OCI-LY3 (cell line): Measurements from ENCODE around the gene RETREG1.

Source experiments
- H2AFZ ChIP-seq: fragments of 200-600, 300-600 bp; shearing (Covaris generic); 2 replicates; pipeline ENCODE4 v1.6.0; 2014; ENCODE audit warnings: antibody characterized with exemption, low read depth, low read length
- H3K27ac ChIP-seq: fragments of 200-600, 300-600 bp; sonication (generic); 2 replicates; pipeline ENCODE4 v1.5.1; 2014; ENCODE audit warnings: mild to moderate bottlenecking, low read length, moderate library complexity, mixed read lengths
- H3K27me3 ChIP-seq: fragments of 200-600, 300-600 bp; sonication (generic); 2 replicates; pipeline ENCODE4 v1.6.1; 2014; ENCODE audit warnings: low read depth, low read length, mixed read lengths
- H3K36me3 ChIP-seq: fragments of 200-600, 300-600 bp; sonication (generic); replicated peaks from 2 replicates; pipeline ENCODE3; 2014; ENCODE audit warnings: low read depth, low read length, mixed read lengths
- H3K4me1 ChIP-seq: fragments of 300-600, 200-600 bp; sonication (generic); 2 replicates; pipeline ENCODE4 v1.6.1; 2014; ENCODE audit warnings: low read length, mixed read lengths
- H3K4me2 ChIP-seq: fragments of 200-600, 300-600 bp; sonication (generic); 2 replicates; pipeline ENCODE4 v1.6.1; 2014; ENCODE audit warnings: low read length, mixed read lengths
- H3K4me3 ChIP-seq: fragments of 300-600, 200-600 bp; sonication (generic); 2 replicates; pipeline ENCODE4 v1.5.1; 2014; ENCODE audit warnings: antibody characterized with exemption, mild to moderate bottlenecking, low read length, moderate library complexity
- H3K79me2 ChIP-seq: fragments of 300-600, 200-600 bp; shearing (Covaris generic); 2 replicates; pipeline ENCODE4 v1.6.1; 2014; ENCODE audit warnings: mild to moderate bottlenecking, low read length, mixed read lengths
- H3K9ac ChIP-seq: fragments of 300-600, 200-600 bp; shearing (Covaris generic); 2 replicates; pipeline ENCODE4 v1.6.0; 2014; ENCODE audit warnings: mild to moderate bottlenecking, low read length, moderate library complexity
- H3K9me3 ChIP-seq: fragments of 200-600, 300-600 bp; shearing (Covaris generic); 2 replicates; pipeline ENCODE4 v1.6.1; 2014; ENCODE audit warnings: low read length, mixed read lengths; ENCODE audit not compliant: insufficient read depth
- H4K20me1 ChIP-seq: fragments of 200-600, 300-600 bp; sonication (generic); 2 replicates; pipeline ENCODE4 v1.6.1; 2016; ENCODE audit warnings: low read length, mixed read lengths; ENCODE audit not compliant: insufficient read depth
- EZH2phosphoT487 ChIP-seq: fragments of 200-600 bp; shearing (Covaris generic); IDR thresholded peaks from 2 replicates; pipeline ENCODE4 v1.6.1; 2018; ENCODE audit warnings: antibody characterized with exemption, mixed run types, low read depth
- TF ChIP-seq, protein P1 (sequence below): fragments of 200-600, 300-600 bp; sonication (generic); IDR thresholded peaks from 2 replicates; pipeline ENCODE4 v1.5.1; 2014; ENCODE audit warnings: antibody characterized with exemption, low read length, low read depth

The RETREG1 gene

DNA sequence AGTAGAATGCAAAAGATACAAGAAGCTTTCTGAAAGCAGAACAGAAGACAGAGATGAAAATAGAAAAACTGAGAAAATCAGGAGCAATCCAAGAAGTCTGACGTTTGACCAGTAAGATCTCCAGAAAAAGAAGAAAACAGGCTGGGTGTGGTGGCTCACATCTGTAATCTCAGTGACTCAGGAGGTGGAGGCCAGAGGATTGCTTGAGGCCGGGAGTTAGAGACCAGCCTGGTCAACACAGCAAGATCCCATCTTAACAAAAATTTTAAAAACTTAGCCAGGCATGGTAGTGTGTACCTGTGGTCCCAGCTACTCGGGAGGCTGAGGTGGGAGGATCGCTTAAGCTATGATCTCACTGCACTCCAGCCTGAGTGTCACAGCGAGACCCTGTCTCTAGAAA, 15.9 kb downstream of the RETREG1 start:
- no peak overlapping the region for H3K4me2 ChIP-seq
- no peaks in the 10 kb centered on the region for H3K27me3 ChIP-seq
- H2AFZ ChIP-seq, result no peak overlapping the region
- TF ChIP-seq, protein P1, sequence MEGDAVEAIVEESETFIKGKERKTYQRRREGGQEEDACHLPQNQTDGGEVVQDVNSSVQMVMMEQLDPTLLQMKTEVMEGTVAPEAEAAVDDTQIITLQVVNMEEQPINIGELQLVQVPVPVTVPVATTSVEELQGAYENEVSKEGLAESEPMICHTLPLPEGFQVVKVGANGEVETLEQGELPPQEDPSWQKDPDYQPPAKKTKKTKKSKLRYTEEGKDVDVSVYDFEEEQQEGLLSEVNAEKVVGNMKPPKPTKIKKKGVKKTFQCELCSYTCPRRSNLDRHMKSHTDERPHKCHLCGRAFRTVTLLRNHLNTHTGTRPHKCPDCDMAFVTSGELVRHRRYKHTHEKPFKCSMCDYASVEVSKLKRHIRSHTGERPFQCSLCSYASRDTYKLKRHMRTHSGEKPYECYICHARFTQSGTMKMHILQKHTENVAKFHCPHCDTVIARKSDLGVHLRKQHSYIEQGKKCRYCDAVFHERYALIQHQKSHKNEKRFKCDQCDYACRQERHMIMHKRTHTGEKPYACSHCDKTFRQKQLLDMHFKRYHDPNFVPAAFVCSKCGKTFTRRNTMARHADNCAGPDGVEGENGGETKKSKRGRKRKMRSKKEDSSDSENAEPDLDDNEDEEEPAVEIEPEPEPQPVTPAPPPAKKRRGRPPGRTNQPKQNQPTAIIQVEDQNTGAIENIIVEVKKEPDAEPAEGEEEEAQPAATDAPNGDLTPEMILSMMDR, result no peak
- TF ChIP-seq EZH2phosphoT487, result no peak
- H3K4me1 ChIP-seq, result peaks cover 15% of the 10 kb centered on the region
- H4K20me1 ChIP-seq, result no peaks in the 10 kb centered on the region
- H3K4me3 ChIP-seq, result no peak overlapping the region
- no peak overlapping the region for H3K9ac ChIP-seq
- H3K27ac ChIP-seq, result no peak overlapping the region
- H3K79me2 ChIP-seq, result no peaks in the 10 kb centered on the region
- H3K36me3 ChIP-seq, result no peaks in the 10 kb centered on the region
- no peaks in the 10 kb centered on the region for H3K9me3 ChIP-seq

DNA sequence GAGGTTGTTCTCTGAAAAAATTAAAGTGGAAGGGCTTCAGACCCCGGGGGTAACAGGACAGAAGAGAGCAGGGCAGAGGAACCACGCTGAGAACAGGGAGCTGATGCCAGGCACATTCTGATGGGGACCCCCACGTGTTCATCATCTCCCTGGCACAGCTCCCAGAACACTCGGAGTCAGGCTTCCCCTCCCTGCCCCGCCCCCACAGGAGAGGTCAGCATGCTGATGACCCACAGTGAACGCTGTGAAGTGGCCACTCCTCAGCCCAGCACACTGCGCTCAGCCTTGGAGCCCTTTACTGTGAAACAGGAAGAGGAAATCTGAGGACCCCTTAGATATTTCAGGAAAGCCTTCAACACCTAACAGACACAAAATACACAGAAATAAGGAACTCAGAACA, 16.4 kb downstream of the RETREG1 start:
- Histone ChIP-seq H3K4me3 (no peak overlapping the region), H3K79me2 (no peaks in the 10 kb centered on the region), H3K27ac (no peak overlapping the region), H3K36me3 (no peaks in the 10 kb centered on the region), H3K9me3 (no peaks in the 10 kb centered on the region), H3K27me3 (no peaks in the 10 kb centered on the region), H3K9ac (no peak overlapping the region), H2AFZ (no peak overlapping the region), H4K20me1 (no peaks in the 10 kb centered on the region), H3K4me1 (peaks cover 15% of the 10 kb centered on the region), H3K4me2 (no peak overlapping the region)
- TF ChIP-seq EZH2phosphoT487, result no peak
- TF ChIP-seq, protein P1, result no peak

DNA sequence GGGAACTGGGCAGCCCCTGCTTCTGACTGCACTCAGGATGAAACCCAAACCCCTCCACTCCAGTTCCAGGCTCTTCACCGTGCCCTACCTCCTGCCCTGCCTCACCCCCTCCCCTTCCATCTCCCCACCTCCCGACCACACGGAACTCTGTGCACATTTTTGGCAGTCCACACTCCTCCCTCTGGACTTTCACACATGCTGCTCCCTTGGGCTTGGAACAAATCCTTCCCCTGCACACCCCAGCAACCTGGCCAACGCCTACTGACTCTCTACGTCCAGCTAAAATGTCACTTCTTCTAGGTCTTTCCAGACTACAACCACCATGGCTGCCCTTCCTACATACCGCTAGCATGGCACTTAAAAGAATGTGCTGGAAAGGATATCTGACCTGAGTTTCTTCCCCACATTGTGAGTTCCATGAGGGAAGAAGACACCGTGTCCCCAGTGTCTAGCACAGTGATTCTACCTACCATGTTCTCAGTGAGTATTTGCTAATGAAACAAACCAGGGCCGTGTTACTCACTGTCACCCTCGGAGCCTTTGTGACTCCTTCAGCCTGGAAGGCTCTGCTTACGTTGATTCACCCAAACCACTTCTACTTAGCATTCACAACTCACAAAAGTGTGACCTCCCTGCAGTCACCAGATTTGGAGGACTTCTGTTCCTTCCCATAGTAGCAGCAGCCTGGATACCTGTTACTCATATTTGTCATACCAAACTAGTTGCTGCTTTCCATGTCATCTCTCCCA, 18.7 kb downstream of the RETREG1 start:
- Histone ChIP-seq H3K4me3 (no peak overlapping the region), H3K4me2 (no peak overlapping the region), H3K9me3 (no peaks in the 10 kb centered on the region), H3K4me1 (peaks cover 6% of the 10 kb centered on the region), H3K36me3 (no peaks in the 10 kb centered on the region), H3K79me2 (no peaks in the 10 kb centered on the region), H3K27me3 (no peaks in the 10 kb centered on the region), H4K20me1 (no peaks in the 10 kb centered on the region), H3K9ac (no peak overlapping the region), H2AFZ (no peak overlapping the region), H3K27ac (no peak overlapping the region)
- TF ChIP-seq, protein P1, result no peak
- TF ChIP-seq EZH2phosphoT487, result no peak

DNA sequence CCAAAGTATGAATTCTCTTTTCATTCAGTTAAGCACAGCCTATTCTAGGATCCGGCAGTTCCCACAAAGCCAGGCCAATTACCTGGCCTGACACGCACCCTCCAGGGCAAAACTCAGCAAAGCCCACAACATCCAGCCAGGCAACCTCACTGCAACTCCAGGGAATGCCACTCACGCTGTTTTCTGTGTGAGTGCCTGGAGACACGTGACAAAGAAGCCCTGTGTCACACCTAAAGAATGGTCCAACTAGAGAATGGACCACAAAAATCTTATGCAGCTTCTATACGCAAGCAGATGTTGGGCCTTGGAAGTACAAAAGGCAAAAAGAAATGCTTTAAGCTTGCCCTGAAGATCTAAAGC, 20.2 kb downstream of the RETREG1 start:
- Histone ChIP-seq H3K9ac (no peak overlapping the region), H3K27ac (no peak overlapping the region), H3K4me2 (no peak overlapping the region), H2AFZ (no peak overlapping the region), H3K79me2 (no peaks in the 10 kb centered on the region), H3K9me3 (no peaks in the 10 kb centered on the region), H3K4me3 (no peak overlapping the region), H3K36me3 (no peaks in the 10 kb centered on the region), H3K27me3 (no peaks in the 10 kb centered on the region), H4K20me1 (no peaks in the 10 kb centered on the region), H3K4me1 (0 out of 2 replicates have a peak, but pooled peaks cover 3% of the 10 kb centered on the region)
- TF ChIP-seq, protein P1, result no peak
- TF ChIP-seq EZH2phosphoT487, result no peak
